GM19025 (cell line): ENCODE data around the gene CARD8.
"Not testable (repeated sequence)": the region's sequence is repeated elsewhere in the genome, so short reads cannot be mapped to it uniquely, and the experiment has no call there.

Experiments used
- ATAC-seq: cut with Tn5 transposase; IDR thresholded peaks from one replicate; pipeline ENCODE4 v1.9.1; 2021; ENCODE audit warnings: mild to moderate bottlenecking, low read depth, moderate library complexity; ENCODE audit not compliant: unreplicated experiment

Gene CARD8

GRCh38 chr19:48255376-48256303, at the start of gene CARD8:
CARD8 (minus strand) TSS chr19:48255912; CDS start chr19:48241020, 14,892 bp downstream.
- peak; percentile 48 for ATAC-seq

- ATAC-seq: no peak
Measured at GRCh38 chr19:48303866-48304265, 48.2 kb upstream of the CARD8 start.

GRCh38 chr19:48303367-48303766, 47.7 kb upstream of the CARD8 start:
- ATAC-seq: no peak

GRCh38 chr19:48302600-48302959, 46.9 kb upstream of the CARD8 start:
- no peak for ATAC-seq

GRCh38 chr19:48301886-48302599, 46.3 kb upstream of the CARD8 start:
- ATAC-seq: no peak

- no peak for ATAC-seq
Measured at GRCh38 chr19:48297975-48298374, 42.3 kb upstream of the CARD8 start.

GRCh38 chr19:48296963-48297734, 41.4 kb upstream of the CARD8 start:
- no peak for ATAC-seq

GRCh38 chr19:48295458-48295857, 39.7 kb upstream of the CARD8 start:
- no peak for ATAC-seq

- ATAC-seq: no peak
Measured at GRCh38 chr19:48292798-48293197, 37.1 kb upstream of the CARD8 start.

- not testable (repeated sequence) for ATAC-seq
Measured at GRCh38 chr19:48291489-48291815, 35.7 kb upstream of the CARD8 start.

- no peak for ATAC-seq
Measured at GRCh38 chr19:48290771-48291488, 35.2 kb upstream of the CARD8 start.

- ATAC-seq: no peak
Measured at GRCh38 chr19:48290401-48290770, 34.7 kb upstream of the CARD8 start.

GRCh38 chr19:48287748-48288147, 32.0 kb upstream of the CARD8 start:
- ATAC-seq: no peak

- no peak for ATAC-seq
Measured at GRCh38 chr19:48284896-48285295, 29.2 kb upstream of the CARD8 start.

GRCh38 chr19:48283908-48284307, 28.2 kb upstream of the CARD8 start:
- ATAC-seq: no peak

- ATAC-seq: no peak
Measured at GRCh38 chr19:48279747-48280146, 24.0 kb upstream of the CARD8 start.

- ATAC-seq: no peak
Measured at GRCh38 chr19:48274938-48275337, 19.2 kb upstream of the CARD8 start.

- no peak for ATAC-seq
Measured at GRCh38 chr19:48274173-48274572, 18.5 kb upstream of the CARD8 start.

GRCh38 chr19:48271531-48272151, 15.9 kb upstream of the CARD8 start:
- ATAC-seq: no peak

- not testable (repeated sequence) for ATAC-seq
Measured at GRCh38 chr19:48269617-48270026, 13.9 kb upstream of the CARD8 start.
